TTC549 (cell line): ENCODE results near the gene ARHGAP44.

ENCODE experiments used
- FAIRE-seq: peaks from 2 replicates; lab custom pipeline; 2012; peaks lifted over from hg19 to GRCh38; lab: Jason Lieb, UNC

The ARHGAP44 gene

DNA sequence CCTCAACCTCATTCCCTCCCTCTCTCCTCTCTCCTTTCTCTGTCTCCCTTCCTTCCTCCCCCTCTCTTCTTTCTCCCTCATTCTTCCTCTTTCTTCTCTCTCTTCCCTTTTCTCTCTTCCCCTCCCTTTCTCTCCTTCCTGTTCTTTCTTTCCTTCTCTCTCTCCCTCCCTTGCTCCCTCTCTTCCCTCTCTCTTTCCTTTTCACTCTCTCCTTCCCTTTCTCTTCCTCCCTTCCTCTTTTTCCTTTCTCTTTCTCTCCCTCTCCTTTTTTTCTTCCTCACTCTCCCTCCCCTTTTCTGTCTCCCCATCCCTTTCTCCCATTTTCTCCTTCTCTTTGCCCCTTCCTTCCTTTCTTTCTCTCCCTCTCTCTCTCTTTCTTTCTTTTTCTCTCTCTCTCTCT is 236.4 kb downstream of the ARHGAP44 start:
- FAIRE-seq: no peak

DNA sequence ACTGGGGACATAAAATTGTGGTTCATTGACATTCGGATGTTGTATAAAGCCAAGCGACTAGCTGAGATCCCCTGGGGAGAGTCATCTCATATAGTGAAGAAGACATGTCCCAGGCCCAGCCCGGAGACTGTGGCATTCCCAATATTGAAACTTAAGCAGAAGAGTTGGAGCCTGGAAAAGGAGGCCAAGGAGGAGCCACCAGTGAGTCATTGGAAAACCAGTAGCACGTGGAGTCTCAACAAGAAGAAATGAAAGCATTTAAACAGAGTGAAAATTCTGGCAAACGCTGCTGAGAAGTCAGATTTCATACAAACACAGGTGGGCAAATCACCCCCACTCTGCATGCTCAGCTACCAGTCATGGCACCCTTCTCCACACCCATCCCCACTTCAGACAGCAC is 237.9 kb downstream of the ARHGAP44 start:
- FAIRE-seq: no peak

DNA sequence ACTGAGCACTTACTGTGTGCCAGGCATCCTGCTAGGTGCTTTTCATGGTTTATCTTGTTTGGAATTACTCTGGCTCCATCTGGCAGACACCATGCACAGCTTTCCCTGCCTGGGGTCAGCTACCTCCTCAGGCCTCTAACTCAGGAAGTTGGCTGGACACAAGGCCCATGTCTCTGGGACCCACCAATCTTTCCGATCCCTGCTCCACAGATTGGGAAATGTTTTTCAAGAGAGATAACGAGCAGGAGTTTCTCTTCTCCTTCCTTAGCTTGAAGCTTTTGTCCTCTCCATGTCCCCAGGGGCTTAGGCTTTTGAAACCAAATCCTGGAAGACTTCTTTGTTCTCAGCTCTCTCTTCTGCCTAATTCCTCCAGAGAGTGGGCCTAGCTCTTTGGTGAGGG is 240.0 kb downstream of the ARHGAP44 start:
- no peak for FAIRE-seq

DNA sequence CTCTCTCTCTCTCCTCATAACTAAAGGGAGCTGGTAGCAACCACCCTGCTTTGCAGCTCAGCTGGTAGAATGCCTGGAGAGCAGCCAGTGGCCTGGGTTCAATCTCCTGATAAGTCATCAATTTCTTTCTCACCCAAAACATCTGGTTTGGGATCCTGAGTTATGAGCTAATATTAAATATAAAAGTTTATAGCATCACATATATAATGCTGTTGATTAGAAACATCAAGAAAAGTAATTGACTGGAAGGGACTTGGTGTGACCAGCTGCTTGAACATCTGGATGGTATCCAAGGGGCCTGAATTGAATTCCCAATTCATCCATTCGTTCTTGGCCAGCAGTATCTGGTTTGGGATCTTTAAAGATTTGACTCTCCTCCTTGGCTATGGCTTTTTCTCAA is 240.8 kb downstream of the ARHGAP44 start:
- no peak for FAIRE-seq

DNA sequence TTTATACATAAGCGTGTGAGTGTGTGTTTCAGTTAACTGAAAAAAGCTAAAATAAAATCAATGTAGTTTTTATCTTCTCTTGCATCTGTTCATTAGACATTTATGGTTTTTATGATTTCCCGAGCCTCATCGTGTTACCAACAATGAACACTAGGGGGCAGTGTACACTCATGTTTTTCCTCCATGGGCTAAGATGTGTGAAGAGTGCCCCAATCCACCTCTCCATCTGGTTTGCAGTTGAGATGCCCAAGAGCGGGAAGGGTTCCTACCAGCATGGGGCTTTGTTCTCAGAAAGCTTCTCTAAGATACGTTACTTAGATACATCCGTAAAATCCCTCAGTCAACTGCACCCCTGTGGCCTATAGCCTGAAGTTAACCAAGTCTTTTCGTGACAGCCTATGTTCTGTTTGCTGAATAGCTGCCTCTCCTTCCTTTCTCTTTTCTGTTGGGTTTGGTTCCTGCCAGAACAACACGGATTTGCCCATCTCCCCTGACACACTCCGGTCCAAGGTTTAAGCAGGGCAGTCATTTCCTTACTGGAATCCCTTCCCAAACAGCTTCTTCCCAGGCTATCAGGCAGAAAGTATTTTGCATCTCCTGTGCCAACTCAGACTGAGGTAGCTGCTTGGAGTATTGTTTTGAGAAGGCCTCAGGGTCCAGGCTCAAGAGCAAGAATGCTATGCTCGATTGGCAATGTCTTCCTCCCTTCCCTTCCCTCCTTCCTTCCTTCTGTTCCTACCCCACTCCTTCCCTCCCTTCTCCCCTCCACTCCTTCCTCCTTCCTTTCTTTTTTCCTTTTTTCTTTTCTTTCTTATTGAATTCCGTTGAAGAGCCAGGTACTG is 241.4 kb downstream of the ARHGAP44 start:
- FAIRE-seq: peak; percentile 15

DNA sequence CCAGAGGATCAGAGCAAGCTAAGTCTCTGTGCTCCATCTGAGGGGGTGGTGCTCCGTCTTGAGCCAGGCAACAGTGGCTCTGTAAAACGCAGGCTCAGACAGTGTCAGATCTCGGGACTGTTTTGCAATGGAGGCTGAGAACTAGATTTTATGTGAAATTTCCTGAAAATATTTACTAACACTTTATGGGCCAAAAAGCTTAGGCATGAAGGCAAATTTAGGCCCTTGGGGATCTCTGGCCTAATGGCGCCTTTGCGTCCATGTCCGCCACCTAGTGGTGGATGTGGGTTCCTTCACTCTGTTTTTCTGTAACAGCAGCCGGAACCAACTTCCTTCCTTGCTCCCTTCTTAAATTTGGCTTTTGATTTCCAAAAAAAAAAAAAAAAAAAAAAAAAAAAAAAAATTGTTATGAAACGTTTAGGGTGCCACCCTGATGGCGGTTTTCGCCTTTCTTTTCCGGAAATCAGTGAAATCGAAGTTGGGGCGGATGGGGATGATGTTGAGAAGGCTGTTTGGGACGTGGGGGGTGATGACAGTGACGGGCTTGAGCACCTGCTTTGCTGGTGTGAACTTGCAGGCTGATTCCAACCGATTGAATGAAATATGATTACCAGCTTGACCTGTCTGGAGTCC is 242.5 kb downstream of the ARHGAP44 start:
- FAIRE-seq: no peak

DNA sequence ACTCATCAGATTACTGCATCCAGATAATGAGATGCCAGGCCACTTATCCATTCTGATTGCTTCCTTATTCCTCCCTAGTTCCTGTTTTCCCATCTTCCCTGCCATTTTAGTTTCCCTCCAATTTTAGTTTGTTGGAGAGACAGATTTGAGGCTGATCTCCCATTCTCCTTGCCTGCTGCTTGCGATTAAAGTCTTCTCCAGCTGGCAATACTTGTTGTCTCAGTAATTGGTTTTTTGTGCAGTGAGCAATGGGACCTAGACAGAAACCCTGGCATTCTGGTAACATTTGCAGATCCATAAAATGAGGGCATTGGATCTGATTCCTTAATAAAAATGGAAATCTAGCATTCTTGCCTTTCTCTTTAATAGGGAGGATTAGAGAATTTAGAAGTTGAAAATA is 246.1 kb downstream of the ARHGAP44 start:
- FAIRE-seq: no peak

DNA sequence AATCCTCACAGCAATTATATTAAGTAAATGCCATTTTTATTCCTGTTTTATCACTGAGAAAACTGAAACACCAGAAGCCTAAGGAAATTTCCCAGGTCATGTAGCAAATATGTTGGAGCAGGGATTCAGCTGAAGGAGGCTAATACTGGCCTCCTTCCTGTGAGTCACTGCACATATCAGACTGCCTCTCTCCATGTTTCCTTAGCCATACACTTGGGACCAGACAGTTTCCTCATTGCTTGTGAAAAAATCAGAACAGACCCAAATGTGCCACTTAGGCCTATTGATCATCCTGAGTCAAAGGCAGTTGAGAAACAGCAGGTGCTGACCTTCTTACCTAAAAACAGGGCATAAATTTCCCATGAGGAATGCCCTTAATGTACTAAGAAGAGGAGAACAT is 247.5 kb downstream of the ARHGAP44 start:
- no peak for FAIRE-seq

DNA sequence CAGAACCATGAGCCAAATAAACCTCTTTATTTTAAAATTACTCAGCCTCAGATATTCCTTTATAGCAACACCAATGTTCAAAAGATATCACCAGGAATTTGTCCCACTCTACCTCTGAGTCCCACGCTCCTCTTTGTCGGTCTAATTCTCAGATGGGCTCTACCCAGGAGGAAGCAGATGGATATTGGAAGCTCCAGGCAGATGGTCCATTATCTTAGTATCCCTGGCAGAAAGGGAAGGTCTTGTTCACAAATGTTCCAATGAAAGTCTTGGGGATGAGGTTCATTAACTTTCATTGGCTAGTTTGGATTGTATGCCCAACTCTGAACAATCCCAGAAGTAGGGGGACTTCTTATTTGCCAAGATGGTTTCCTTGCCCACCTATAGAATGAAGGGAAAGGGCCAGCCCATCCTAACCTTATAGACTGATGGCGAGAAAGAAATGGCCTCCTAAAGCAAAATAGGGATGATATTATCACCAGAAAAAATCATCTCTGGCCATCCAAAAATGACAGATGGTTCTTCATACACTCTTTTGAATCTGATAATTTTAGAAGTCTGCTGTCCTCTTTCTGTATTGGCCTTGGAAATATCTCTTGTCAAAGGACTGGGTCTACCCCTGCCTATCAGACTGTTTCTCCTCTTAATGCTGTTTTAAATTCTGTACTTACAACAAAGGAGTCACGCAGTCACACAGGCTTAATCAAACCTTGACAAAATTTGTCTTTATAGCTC is 249.8 kb downstream of the ARHGAP44 start:
- FAIRE-seq: no peak
